ENCODE measurements around the gene TANK.
"Not testable (repeated sequence)": the region's sequence is repeated elsewhere in the genome, so short reads cannot be mapped to it uniquely, and the experiment has no call there.

Gene TANK

DNA sequence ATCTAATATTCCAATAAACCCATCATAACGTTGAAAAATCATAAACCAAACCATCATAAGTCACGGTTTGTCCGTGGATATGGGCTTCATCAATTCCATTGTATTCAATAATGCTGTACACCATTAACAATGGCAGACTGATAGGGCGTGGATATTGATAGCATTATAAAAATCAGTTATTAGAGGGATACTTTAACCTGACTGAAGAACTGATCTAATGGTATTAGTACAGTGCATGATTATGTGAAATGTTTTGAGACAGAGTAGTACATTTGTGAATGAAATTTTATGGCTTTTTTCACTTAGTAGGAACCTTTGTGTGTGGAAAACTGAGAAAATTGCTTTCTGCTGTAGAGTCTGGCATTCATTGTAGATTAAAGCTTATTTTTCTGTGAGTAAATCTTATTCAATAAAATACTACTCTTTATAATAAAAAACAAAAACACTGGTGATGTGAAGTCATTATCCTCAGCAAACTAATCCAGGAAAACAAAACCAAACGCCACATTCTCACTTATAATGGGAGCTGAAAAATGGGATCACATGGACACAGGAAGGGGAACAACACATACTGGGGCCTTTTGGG is 119.1 kb downstream of the TANK start:
- not testable (repeated sequence) for DNase-seq (ENCODE audit: low read depth)

- not testable (repeated sequence) for DNase-seq (ENCODE audit: low read depth)
These were observed 120.7 kb downstream of the TANK start for GRCh38 chr2:161280906-161281323.

DNA sequence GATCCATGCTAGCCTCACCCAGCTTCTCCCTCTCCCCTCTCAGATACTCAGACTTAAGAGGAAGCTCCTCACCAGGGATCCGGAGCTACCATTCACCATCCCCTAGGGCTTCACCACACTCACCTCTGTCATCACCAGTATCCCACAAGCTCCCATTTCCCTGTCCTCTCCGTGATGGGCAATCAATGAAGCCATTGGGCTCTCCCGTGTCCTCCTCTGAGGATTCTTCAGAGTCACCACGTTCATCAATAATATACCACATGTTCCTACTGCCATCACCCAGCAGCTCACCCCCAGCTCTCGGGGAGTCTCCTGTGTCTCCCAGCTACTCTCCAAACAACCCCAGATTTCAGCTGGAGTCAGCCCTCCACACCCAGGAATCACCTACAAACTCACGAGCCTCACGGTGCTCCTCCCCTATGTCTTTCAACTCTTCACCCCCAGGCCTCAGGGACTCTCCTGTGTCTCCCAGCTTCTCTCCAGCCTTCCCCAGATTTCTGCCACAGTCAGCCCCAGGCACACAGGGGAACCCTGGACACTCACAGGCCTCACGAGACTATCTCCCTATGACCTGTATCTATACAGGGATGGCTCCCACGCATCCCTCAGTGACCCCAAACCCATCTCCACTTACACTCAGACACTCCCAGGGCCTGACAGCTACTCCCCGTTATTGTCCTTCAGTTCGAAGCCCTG is 121.5 kb downstream of the TANK start:
- not testable (repeated sequence) for DNase-seq (ENCODE audit: low read depth)

DNA sequence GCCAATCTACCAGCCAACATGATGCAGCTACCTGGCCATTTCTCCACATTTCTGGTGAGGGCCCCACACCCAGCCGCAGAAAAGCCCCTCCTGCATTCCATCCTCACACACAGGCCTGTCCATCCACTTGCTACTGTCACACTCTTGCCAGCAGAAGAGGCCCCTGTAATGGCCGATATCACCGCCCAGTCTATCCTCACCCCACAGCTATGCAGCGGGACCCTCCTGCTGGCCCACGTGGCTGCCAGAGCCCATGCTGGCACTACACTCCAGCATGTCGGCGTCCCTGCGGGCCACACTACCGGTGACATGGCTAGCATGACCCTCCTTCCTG is 122.0 kb downstream of the TANK start:
- not testable (repeated sequence) for DNase-seq (ENCODE audit: low read depth)

DNA sequence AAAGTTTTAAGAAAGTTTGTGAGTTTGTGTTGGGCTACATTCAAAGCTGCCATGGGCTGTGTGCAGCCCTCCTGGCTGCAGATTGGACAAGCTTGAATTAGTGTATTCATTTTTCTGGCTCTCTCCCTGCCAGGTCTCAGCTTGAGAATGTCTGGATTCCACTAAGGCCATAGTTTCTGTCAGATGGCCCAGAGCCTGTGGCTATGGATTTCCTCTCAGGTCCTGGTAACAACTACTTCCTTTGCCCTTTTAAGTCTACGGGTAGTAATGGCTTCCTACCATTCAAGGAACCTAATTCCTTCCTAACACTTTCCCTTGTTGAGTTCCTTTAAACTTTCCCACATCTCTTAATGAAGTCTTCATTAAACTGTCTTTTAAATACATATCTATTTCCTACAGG is 123.7 kb downstream of the TANK start:
- DNase-seq (ENCODE audit: low read depth): no peak

All from T-helper 22 cell (primary cell).